ENCODE data around the gene MS4A18. TPM values are rescaled to one million over a fixed set of nuclear protein-coding genes. Genes with fewer than 3 reads are reported as not detected.
"Not testable (repeated sequence)": the region's sequence is repeated elsewhere in the genome, so short reads cannot be mapped to it uniquely, and the experiment has no call there.

MS4A18 gene
- polyA plus RNA-seq (2013, experiment 1 of 2) = not detected
- not detected for polyA plus RNA-seq (2013, experiment 2 of 2)

DNA sequence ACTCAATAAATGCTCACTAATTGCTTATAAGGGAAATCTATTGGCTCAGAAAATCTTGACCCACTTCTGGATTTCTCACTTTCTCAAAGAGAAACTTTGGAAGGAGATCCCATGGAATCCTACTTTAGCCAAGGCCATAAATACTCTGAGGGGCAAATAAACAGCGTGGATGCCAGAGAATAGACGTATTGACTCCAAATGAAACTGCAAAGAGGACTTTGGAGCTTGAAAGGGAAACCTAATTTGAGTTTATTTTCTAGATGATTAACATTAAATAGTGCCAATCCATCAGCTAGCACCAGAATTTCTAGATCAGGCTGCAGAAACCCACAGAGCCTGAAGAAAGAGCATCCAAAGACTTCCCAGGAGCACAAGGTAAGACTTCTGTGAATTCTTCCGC lies at the start of gene MS4A18:
MS4A18 (plus strand) TSS at position 301 of the 400 bp plus-strand sequence.
- Histone ChIP-seq H3K9me3 (ENCODE audit: control insufficient read depth, low read length) (no peaks in the 10 kb centered on the region), H3K4me1 (ENCODE audit: control insufficient read depth, insufficient read depth, low read length, poor library complexity, severe bottlenecking) (no peaks in the 10 kb centered on the region), H3K4me3 (ENCODE audit: extremely low read depth, insufficient read depth, low read length, poor library complexity, severe bottlenecking) (no peak within 1 kb of the TSS), H3K36me3 (ENCODE audit: control insufficient read depth, insufficient read depth, low read length) (no peaks in the 10 kb centered on the region), H3K27ac (ENCODE audit: low read depth, low read length, severe bottlenecking) (no peak within 1 kb of the TSS)
- WGBS, 2 experiments (ENCODE audit: insufficient coverage in 2 of 2) = 93 to 100% methylated on average over 1 to 3 of the region's 3 CpGs

DNA sequence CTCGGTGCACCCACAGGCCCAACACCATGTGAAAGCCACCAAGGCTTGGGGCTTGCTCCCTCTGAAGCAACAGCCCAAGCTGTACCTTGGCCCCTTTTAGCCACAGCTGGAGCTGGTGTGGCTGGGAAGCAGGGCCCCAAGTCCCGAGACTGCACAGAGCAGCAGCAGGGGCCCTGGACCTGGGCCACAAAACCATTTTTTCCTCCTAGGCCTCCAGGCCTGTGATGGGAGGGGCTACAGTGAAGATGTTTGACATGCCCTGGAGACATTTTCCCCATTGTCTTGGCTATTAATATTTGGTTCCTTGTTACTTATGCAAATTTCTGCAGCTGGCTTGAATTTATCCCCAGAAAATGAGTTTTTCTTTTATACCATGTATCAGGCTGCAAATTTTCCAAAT lies 46.3 kb upstream of the MS4A18 start:
- H3K9me3 ChIP-seq (ENCODE audit: control insufficient read depth, low read length) = peaks cover 20% of the 10 kb centered on the region
- H3K36me3 ChIP-seq (ENCODE audit: control insufficient read depth, insufficient read depth, low read length); H3K27ac ChIP-seq (ENCODE audit: low read depth, low read length, severe bottlenecking); H3K4me1 ChIP-seq (ENCODE audit: control insufficient read depth, insufficient read depth, low read length, poor library complexity, severe bottlenecking); H3K4me3 ChIP-seq (ENCODE audit: extremely low read depth, insufficient read depth, low read length, poor library complexity, severe bottlenecking): not testable (repeated sequence)
- 80 to 87% methylated on average over 1 to 2 of the region's 2 CpGs for WGBS, 2 experiments (ENCODE audit: insufficient coverage in 2 of 2)

DNA sequence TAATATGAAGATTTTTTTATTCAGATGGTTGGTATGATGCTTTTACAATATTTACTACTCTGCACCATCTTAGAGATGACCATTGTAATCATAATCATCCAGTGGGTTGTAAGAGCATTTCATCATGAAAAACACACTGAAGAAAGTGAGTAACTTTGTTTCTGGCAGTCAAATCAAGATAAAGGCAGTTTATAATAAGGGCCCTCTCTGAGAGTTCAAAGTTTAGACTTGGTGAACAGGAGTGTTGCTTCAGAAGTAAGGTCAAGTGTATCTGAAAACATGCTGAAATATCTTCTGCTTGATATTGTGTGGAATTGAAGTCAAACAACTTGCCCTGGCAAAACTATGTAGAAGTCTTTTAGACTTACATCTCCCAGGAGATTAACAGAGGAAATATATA lies 44.6 kb upstream of the MS4A18 start:
- Histone ChIP-seq H3K4me3 (ENCODE audit: extremely low read depth, insufficient read depth, low read length, poor library complexity, severe bottlenecking) (no peak overlapping the region), H3K36me3 (ENCODE audit: control insufficient read depth, insufficient read depth, low read length) (no peaks in the 10 kb centered on the region), H3K4me1 (ENCODE audit: control insufficient read depth, insufficient read depth, low read length, poor library complexity, severe bottlenecking) (no peaks in the 10 kb centered on the region), H3K9me3 (ENCODE audit: control insufficient read depth, low read length) (peaks cover 11% of the 10 kb centered on the region), H3K27ac (ENCODE audit: low read depth, low read length, severe bottlenecking) (no peak overlapping the region)

DNA sequence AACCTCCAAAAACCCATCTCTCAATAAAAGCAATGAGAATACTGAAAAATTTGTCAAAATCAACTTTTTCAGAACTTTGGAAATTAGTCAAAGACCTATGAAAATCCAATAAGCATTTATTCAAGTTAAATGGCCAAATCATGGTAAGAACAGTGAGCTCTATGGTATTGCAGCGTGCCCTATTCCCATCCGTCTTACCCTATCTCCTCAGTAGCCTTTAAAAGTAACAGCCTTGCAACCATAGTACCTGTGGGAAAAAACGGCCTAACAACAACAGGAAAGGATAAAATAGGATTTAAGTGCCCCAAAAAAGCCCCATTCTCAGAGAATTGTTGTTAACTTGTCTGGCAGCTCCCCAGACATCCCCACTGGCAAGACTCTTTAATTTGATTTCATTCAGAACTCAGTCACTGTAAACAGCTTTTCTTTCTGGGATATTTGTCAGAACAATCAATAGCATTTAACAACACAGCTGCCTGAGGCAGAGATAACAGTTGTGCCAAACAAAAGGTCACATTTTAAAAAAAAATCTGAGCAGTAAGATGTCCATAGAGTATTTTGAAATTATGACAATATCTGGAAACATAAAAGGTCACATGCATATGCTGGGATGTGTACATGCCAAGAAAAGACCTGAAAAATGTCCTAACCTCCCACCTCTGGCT lies 43.9 kb upstream of the MS4A18 start:
- H3K4me3 ChIP-seq (ENCODE audit: extremely low read depth, insufficient read depth, low read length, poor library complexity, severe bottlenecking) = no peak overlapping the region
- H3K36me3 ChIP-seq (ENCODE audit: control insufficient read depth, insufficient read depth, low read length) = no peaks in the 10 kb centered on the region
- 67% methylated on average over 1 of the region's 3 CpGs; no CpG with 5 or more reads in 1 of the 2 experiments for WGBS, 2 experiments (ENCODE audit: insufficient coverage in 2 of 2)
- H3K9me3 ChIP-seq (ENCODE audit: control insufficient read depth, low read length) = peaks cover 11% of the 10 kb centered on the region
- H3K4me1 ChIP-seq (ENCODE audit: control insufficient read depth, insufficient read depth, low read length, poor library complexity, severe bottlenecking) = no peaks in the 10 kb centered on the region
- H3K27ac ChIP-seq (ENCODE audit: low read depth, low read length, severe bottlenecking) = no peak overlapping the region

DNA sequence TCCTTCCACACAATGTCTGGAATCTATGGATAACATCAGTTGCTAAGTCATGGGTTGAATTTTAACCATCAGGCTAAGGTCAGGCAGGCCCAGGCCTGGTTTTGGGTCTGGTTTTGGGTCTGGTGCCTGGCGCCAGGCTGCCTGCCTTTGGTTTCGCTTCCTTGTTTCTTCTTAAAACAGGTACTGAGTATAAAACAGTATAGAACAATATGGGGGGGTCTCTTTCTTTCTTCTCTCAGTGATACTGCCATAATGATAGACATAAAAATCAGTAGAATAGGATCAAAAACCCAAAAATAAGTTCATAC lies 40.0 kb upstream of the MS4A18 start:
- not testable (repeated sequence) for H3K4me3 ChIP-seq (ENCODE audit: extremely low read depth, insufficient read depth, low read length, poor library complexity, severe bottlenecking); H3K36me3 ChIP-seq (ENCODE audit: control insufficient read depth, insufficient read depth, low read length); H3K4me1 ChIP-seq (ENCODE audit: control insufficient read depth, insufficient read depth, low read length, poor library complexity, severe bottlenecking); H3K9me3 ChIP-seq (ENCODE audit: control insufficient read depth, low read length); H3K27ac ChIP-seq (ENCODE audit: low read depth, low read length, severe bottlenecking)
- WGBS, 2 experiments (ENCODE audit: insufficient coverage in 2 of 2) = no CpG with 5 or more reads among the region's 2 CpGs

DNA sequence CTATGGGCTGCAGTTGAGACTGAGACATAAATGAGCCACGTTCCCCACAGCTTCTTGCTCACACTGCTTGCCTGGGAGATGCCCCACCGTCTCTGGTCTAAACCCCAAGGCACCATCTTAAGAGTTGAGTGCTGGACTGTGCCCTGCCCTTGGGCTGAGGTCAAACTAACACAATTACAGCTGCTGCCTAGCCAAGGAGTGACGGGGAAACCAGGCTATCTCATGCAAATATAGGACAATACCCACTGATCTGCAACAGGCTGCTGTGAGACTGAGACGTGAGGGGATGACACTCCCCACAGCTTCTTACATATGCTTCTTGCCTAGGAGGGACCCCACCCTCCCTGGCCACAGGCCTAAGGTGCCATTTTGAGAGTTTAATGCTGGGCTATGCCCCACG lies 32.9 kb upstream of the MS4A18 start:
- WGBS, 2 experiments (ENCODE audit: insufficient coverage in 2 of 2) = 83 to 94% methylated on average over 2 to 3 of the region's 5 CpGs
- Histone ChIP-seq H3K4me1 (ENCODE audit: control insufficient read depth, insufficient read depth, low read length, poor library complexity, severe bottlenecking) (no peaks in the 10 kb centered on the region), H3K36me3 (ENCODE audit: control insufficient read depth, insufficient read depth, low read length) (no peaks in the 10 kb centered on the region)

DNA sequence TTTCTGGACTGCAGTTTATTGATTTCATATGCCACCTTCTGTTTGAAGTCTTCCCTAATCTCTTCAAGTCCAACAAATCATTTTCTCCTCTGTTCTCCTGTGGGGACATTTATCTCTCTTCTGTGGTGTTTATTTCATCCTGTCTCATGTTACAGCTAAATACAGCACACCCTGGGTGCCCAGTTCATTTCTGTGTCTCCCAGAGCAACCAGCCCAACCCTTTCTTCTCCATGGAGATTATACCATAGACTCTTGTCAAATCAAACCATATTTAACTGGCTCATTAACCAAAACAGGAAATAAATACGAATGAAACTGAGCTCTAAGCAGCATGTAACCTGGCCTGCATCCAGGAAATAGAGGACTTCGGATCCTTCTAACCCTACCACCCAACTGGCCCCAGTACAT lies 25.2 kb upstream of the MS4A18 start, which contains the start of gene MS4A8:
MS4A8 (plus strand) TSS at position 329 of the 408 bp plus-strand sequence. CDS start 1,249 bp downstream, outside the sequence.
- Histone ChIP-seq H3K27ac (ENCODE audit: low read depth, low read length, severe bottlenecking) (no peak within 1 kb of the TSS), H3K4me1 (ENCODE audit: control insufficient read depth, insufficient read depth, low read length, poor library complexity, severe bottlenecking) (no peaks in the 10 kb centered on the region), H3K36me3 (ENCODE audit: control insufficient read depth, insufficient read depth, low read length) (no peaks in the 10 kb centered on the region), H3K4me3 (ENCODE audit: extremely low read depth, insufficient read depth, low read length, poor library complexity, severe bottlenecking) (no peak within 1 kb of the TSS), H3K9me3 (ENCODE audit: control insufficient read depth, low read length) (no peaks in the 10 kb centered on the region)
- 44 to 60% methylated on average over 1 of the region's 2 CpGs for WGBS, 2 experiments (ENCODE audit: insufficient coverage in 2 of 2)

More for the DNA sequence above, 32.9 kb upstream of the MS4A18 start:
- H3K27ac ChIP-seq (ENCODE audit: low read depth, low read length, severe bottlenecking) = no peak overlapping the region
- no peaks in the 10 kb centered on the region for H3K9me3 ChIP-seq (ENCODE audit: control insufficient read depth, low read length)
- no peak overlapping the region for H3K4me3 ChIP-seq (ENCODE audit: extremely low read depth, insufficient read depth, low read length, poor library complexity, severe bottlenecking)

DNA sequence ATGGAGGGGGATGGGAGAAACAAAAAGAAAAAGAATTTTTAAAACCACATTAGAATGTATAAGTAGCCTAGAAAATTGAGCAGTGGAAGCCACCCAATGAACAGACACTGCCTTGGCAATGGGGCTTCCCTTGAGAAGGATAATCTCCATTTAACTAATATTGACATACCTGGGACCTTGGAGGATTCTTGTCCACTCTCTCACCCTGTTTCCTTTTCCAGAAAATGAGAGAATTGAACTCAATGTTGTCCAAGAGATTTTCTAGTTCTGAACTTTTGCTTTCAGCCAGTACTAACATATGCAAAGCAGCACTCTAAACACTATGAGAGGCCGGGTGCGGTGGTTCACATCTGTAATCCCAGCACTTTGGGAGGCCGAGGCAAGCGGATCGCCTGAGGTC lies 24.6 kb upstream of the MS4A18 start:
- H3K36me3 ChIP-seq (ENCODE audit: control insufficient read depth, insufficient read depth, low read length) = no peaks in the 10 kb centered on the region

DNA sequence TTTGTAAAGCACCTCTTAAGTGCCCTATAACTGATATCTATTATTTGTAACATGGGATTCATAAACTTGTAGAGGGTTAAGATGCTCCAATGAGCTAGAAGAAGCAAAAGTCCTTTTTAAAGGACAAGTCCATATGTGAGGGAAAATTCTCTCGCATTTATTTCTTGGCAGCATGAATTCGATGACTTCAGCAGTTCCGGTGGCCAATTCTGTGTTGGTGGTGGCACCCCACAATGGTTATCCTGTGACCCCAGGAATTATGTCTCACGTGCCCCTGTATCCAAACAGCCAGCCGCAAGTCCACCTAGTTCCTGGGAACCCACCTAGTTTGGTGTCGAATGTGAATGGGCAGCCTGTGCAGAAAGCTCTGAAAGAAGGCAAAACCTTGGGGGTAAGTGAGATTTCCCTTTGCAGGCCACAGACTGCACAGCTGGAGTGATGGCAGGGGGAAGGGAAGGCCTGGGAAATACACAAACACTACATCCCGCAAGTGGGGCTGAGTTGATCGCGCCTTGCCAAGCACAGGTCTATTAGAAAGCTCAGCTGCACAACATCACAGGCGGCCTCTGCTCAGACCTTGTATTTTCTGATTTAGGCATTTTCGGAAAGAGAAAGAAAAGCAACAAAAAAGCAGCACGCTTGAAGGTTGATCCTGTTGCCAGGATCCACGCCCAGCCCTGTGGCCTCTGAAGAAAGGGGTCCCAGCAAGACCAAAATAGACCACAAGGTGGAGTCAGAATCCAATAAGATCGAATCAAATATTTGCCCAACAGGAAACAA lies 23.6 kb upstream of the MS4A18 start:
- WGBS, 2 experiments (ENCODE audit: insufficient coverage in 2 of 2) = 78 to 91% methylated on average over 12 to 14 of the region's 14 CpGs
- Histone ChIP-seq H3K4me1 (ENCODE audit: control insufficient read depth, insufficient read depth, low read length, poor library complexity, severe bottlenecking) (no peaks in the 10 kb centered on the region), H3K27ac (ENCODE audit: low read depth, low read length, severe bottlenecking) (no peak overlapping the region), H3K36me3 (ENCODE audit: control insufficient read depth, insufficient read depth, low read length) (no peaks in the 10 kb centered on the region), H3K4me3 (ENCODE audit: extremely low read depth, insufficient read depth, low read length, poor library complexity, severe bottlenecking) (no peak overlapping the region), H3K9me3 (ENCODE audit: control insufficient read depth, low read length) (no peaks in the 10 kb centered on the region)

More for the DNA sequence above, 24.6 kb upstream of the MS4A18 start:
- Histone ChIP-seq H3K9me3 (ENCODE audit: control insufficient read depth, low read length) (no peaks in the 10 kb centered on the region), H3K4me3 (ENCODE audit: extremely low read depth, insufficient read depth, low read length, poor library complexity, severe bottlenecking) (no peak overlapping the region), H3K27ac (ENCODE audit: low read depth, low read length, severe bottlenecking) (no peak overlapping the region), H3K4me1 (ENCODE audit: control insufficient read depth, insufficient read depth, low read length, poor library complexity, severe bottlenecking) (no peaks in the 10 kb centered on the region)
- 94% methylated on average over 5 of the region's 5 CpGs; no CpG with 5 or more reads in 1 of the 2 experiments for WGBS, 2 experiments (ENCODE audit: insufficient coverage in 2 of 2)

DNA sequence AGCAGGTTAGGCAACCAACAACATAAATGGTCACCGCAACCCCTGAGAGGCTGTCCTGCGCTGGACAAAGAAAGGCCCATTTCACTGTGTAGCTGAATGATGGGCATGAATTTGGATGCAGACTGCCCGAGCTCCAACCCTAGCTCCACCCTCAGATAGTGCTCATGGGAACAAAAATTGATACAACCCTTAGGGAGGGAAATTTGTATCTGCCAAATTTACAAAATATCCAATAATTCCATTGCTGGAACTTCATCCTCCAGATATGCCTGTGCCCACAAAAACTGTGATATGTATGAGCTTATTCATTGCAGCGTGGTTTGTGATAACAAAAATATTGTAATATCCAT lies 23.1 kb upstream of the MS4A18 start:
- no peaks in the 10 kb centered on the region for H3K9me3 ChIP-seq (ENCODE audit: control insufficient read depth, low read length)
- 75 to 76% methylated on average over 2 of the region's 4 CpGs for WGBS, 2 experiments (ENCODE audit: insufficient coverage in 2 of 2)
- no peak overlapping the region for H3K27ac ChIP-seq (ENCODE audit: low read depth, low read length, severe bottlenecking)
- no peaks in the 10 kb centered on the region for H3K4me1 ChIP-seq (ENCODE audit: control insufficient read depth, insufficient read depth, low read length, poor library complexity, severe bottlenecking)
- H3K36me3 ChIP-seq (ENCODE audit: control insufficient read depth, insufficient read depth, low read length) = no peaks in the 10 kb centered on the region
- no peak overlapping the region for H3K4me3 ChIP-seq (ENCODE audit: extremely low read depth, insufficient read depth, low read length, poor library complexity, severe bottlenecking)

DNA sequence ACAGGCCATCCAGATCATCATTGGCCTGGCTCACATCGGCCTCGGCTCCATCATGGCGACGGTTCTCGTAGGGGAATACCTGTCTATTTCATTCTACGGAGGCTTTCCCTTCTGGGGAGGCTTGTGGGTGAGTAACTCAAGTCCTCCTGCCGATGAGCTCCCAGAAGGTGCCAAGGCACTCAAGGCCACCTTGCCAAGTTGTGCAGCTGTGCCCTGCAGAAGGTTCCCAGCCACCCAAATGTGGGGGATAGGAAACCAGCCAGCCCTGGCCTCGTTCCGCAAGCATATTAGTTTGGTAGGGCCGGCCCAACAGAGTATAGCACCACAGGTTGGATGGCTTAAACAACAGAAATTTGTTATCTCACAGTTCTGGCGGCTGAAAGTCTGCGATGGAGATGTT lies 21.1 kb upstream of the MS4A18 start:
- Histone ChIP-seq H3K4me3 (ENCODE audit: extremely low read depth, insufficient read depth, low read length, poor library complexity, severe bottlenecking) (no peak overlapping the region), H3K4me1 (ENCODE audit: control insufficient read depth, insufficient read depth, low read length, poor library complexity, severe bottlenecking) (no peaks in the 10 kb centered on the region), H3K27ac (ENCODE audit: low read depth, low read length, severe bottlenecking) (no peak overlapping the region), H3K9me3 (ENCODE audit: control insufficient read depth, low read length) (no peaks in the 10 kb centered on the region), H3K36me3 (ENCODE audit: control insufficient read depth, insufficient read depth, low read length) (no peaks in the 10 kb centered on the region)
- 91 to 95% methylated on average over 11 to 12 of the region's 12 CpGs for WGBS, 2 experiments (ENCODE audit: insufficient coverage in 2 of 2)

Measured in mesodermal cell (in vitro differentiated cells).